Epithelial cell of esophagus (primary cell): ENCODE data around the gene KCNQ4.

ENCODE experiments used
- DNase-seq: peaks from one replicate; pipeline ENCODE4 v3.0.0; 2010; ENCODE audit warnings: low read depth
- H3K4me3 ChIP-seq: 2 replicates; pipeline ENCODE4 v1.5.1; 2011; ENCODE audit warnings: mild to moderate bottlenecking, low read length, control low read depth
- CTCF ChIP-seq: IDR thresholded peaks from 2 replicates; pipeline ENCODE4 v1.5.1; 2011; ENCODE audit warnings: low read depth, mild to moderate bottlenecking, low read length, control low read depth, inconsistent platforms; ENCODE audit not compliant: insufficient read depth; ENCODE audit errors: missing control alignments

Gene KCNQ4

GRCh38 chr1:40808909-40809308 is 25.3 kb downstream of the KCNQ4 start:
- no peak overlapping the region for H3K4me3 ChIP-seq
- TF ChIP-seq CTCF, result no peak
- DNase-seq, result no peak

- TF ChIP-seq CTCF, result no peak
- DNase-seq, result no peak
- no peak overlapping the region for H3K4me3 ChIP-seq
Measured at GRCh38 chr1:40810927-40811326, 27.3 kb downstream of the KCNQ4 start.

- no peak overlapping the region for H3K4me3 ChIP-seq
- DNase-seq, result no peak
- no peak for TF ChIP-seq CTCF
Measured at GRCh38 chr1:40815420-40815819, 31.8 kb downstream of the KCNQ4 start.

GRCh38 chr1:40817791-40818263 is 34.2 kb downstream of the KCNQ4 start:
- DNase-seq, result no peak
- TF ChIP-seq CTCF, result no peak
- H3K4me3 ChIP-seq, result no peak overlapping the region

GRCh38 chr1:40818264-40818961 is 34.8 kb downstream of the KCNQ4 start:
- DNase-seq, result peak; percentile 67
- peak overlapping the region; percentile 41 for H3K4me3 ChIP-seq

GRCh38 chr1:40819101-40819500 is 35.5 kb downstream of the KCNQ4 start:
- no peak overlapping the region for H3K4me3 ChIP-seq
- DNase-seq, result no peak
- TF ChIP-seq CTCF, result no peak

More at GRCh38 chr1:40818264-40818961, 34.8 kb downstream of the KCNQ4 start:
- no peak for TF ChIP-seq CTCF

GRCh38 chr1:40820251-40820797 is 36.7 kb downstream of the KCNQ4 start:
- no peak for DNase-seq
- TF ChIP-seq CTCF, result no peak
- H3K4me3 ChIP-seq, result no peak overlapping the region
